HG03135 (cell line): ENCODE measurements around the gene SLC5A2.
A peak's percentile ranks its signal among the peaks of the same experiment; 100 is the strongest.

Experiments used
- ATAC-seq: cut with Tn5 transposase; IDR thresholded peaks from one replicate; pipeline ENCODE4 v1.9.1; 2021; ENCODE audit warnings: mild to moderate bottlenecking, moderate library complexity; ENCODE audit not compliant: unreplicated experiment

Gene SLC5A2

GRCh38 chr16:31459687-31460581 is 23.0 kb upstream of the SLC5A2 start:
- ATAC-seq, result peak; percentile 68

- ATAC-seq, result no peak
Measured at GRCh38 chr16:31460582-31461002, 22.3 kb upstream of the SLC5A2 start.

- ATAC-seq, result no peak
Measured at GRCh38 chr16:31461201-31461920, 21.6 kb upstream of the SLC5A2 start.

GRCh38 chr16:31461921-31462804 is 20.8 kb upstream of the SLC5A2 start:
- ATAC-seq, result no peak

- ATAC-seq, result no peak
Measured at GRCh38 chr16:31464348-31464769, 18.6 kb upstream of the SLC5A2 start.

- ATAC-seq, result no peak
Measured at GRCh38 chr16:31464781-31465260, 18.1 kb upstream of the SLC5A2 start.

GRCh38 chr16:31465788-31466370 is 17.0 kb upstream of the SLC5A2 start:
- ATAC-seq, result no peak

GRCh38 chr16:31466381-31466841 is 16.5 kb upstream of the SLC5A2 start:
- ATAC-seq, result no peak

GRCh38 chr16:31467151-31467773 is 15.7 kb upstream of the SLC5A2 start:
- ATAC-seq, result peak; percentile 67

- ATAC-seq, result no peak
Measured at GRCh38 chr16:31467858-31468257, 15.1 kb upstream of the SLC5A2 start.

- ATAC-seq, result no peak
Measured at GRCh38 chr16:31470615-31471014, 12.3 kb upstream of the SLC5A2 start.

- no peak for ATAC-seq
Measured at GRCh38 chr16:31471241-31471874, 11.6 kb upstream of the SLC5A2 start.

GRCh38 chr16:31471875-31472708 is 10.8 kb upstream of the SLC5A2 start, which contains the start of gene TGFB1I1:
Gene TGFB1I1, plus strand, starts transcription at chr16:31472152. Its CDS starts 37 bp downstream, at chr16:31472189.
- no peak for ATAC-seq

- no peak for ATAC-seq
Measured at GRCh38 chr16:31472709-31473203, 10.2 kb upstream of the SLC5A2 start.

- ATAC-seq, result no peak
Measured at GRCh38 chr16:31473264-31473984, 9.5 kb upstream of the SLC5A2 start.

- ATAC-seq, result no peak
Measured at GRCh38 chr16:31474173-31474714, 8.7 kb upstream of the SLC5A2 start.
